ENCODE measurements around the gene TRDN. TPM values are rescaled to one million over a fixed set of nuclear protein-coding genes. Genes with fewer than 3 reads are reported as not detected.

The TRDN gene
- total and polyA plus RNA-seq, 2 donors from 2014 or later, result 0.19 TPM; not detected in 1

DNA sequence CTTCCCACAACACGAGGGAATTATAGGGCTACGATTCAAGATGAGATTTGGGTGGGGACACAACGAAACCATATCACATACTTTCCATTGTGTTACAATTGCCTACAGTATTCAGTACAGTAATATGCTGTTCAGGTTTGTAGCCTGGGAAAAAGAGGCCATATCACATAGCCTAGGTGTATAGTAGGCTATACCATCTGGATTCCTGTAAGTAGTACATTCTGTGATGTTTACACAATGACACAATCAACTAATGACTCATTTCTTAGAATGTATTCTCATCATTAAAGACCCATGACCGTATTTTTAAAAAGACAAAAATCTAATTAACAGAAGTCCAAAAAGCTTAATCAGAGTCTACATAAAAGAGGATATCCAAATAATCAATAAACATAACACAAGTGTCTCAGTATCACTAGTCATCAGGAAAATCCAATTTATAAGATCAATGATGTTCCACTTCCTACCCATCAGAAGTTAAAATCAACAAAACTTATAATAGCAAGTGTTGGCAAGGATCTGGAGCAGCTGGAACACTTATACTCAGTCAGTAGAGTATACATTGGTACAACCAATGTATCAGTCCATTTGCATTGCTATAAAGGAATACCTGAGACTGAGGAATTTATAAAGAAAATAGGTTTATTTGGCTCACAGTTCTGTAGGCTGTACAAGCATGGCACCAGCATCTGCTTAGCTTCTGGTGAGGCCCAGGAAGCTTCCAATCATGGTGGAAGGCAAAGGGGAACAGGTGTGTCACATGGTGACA, 424.8 kb downstream of the TRDN start:
- intact Hi-C loops (cut with DNase I), result no loop called here
- no peaks in the 10 kb centered on the region for H3K9me3 ChIP-seq (ENCODE audit: control insufficient read depth in 2 of 3, insufficient read depth in 1 of 3, low read length in 3 of 3)
- no peak overlapping the region for H3K27ac ChIP-seq (ENCODE audit: low read depth in 2 of 2, low read length in 2 of 2)
- FAIRE-seq (no peak), DNase-seq (no peak)
- no peaks in the 10 kb centered on the region for H3K27me3 ChIP-seq (ENCODE audit: control insufficient read depth, insufficient read depth, low read length)
- H3K9ac ChIP-seq (ENCODE audit: low read length in 3 of 3), result no peak overlapping the region
- no peaks in the 10 kb centered on the region for H3K36me3 ChIP-seq (ENCODE audit: control insufficient read depth in 2 of 3, insufficient read depth in 3 of 3, low read length in 3 of 3)
- TF ChIP-seq, protein P1, sequence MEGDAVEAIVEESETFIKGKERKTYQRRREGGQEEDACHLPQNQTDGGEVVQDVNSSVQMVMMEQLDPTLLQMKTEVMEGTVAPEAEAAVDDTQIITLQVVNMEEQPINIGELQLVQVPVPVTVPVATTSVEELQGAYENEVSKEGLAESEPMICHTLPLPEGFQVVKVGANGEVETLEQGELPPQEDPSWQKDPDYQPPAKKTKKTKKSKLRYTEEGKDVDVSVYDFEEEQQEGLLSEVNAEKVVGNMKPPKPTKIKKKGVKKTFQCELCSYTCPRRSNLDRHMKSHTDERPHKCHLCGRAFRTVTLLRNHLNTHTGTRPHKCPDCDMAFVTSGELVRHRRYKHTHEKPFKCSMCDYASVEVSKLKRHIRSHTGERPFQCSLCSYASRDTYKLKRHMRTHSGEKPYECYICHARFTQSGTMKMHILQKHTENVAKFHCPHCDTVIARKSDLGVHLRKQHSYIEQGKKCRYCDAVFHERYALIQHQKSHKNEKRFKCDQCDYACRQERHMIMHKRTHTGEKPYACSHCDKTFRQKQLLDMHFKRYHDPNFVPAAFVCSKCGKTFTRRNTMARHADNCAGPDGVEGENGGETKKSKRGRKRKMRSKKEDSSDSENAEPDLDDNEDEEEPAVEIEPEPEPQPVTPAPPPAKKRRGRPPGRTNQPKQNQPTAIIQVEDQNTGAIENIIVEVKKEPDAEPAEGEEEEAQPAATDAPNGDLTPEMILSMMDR (IDR thresholded peaks at IDR 0.05; ENCODE audit: borderline replicate concordance, extremely low read depth, insufficient read depth), result no peak
- no peaks in the 10 kb centered on the region for H3K4me1 ChIP-seq (ENCODE audit: control insufficient read depth in 2 of 3, insufficient read depth in 2 of 3, low read depth in 1 of 3, low read length in 3 of 3)
- no peak overlapping the region for H3K4me3 ChIP-seq (ENCODE audit: low read length in 3 of 3)

DNA sequence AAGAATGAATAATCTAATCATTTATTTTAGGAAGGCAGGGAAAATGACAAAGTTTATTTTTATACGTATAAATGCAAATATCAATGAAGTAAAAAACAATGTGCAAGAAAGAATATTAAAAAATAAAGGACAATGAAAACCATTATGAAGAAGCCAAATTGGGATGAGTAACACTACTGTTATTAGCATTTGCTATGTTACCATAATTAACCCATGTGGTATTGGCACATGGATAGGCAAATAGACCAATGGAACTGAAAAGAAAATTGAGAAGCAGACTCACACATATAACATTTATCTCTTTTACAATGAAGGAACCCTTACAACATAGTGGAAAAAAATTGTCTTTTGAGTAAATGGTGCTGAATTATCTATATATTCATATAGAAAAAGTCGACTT, 426.1 kb downstream of the TRDN start:
- H3K9ac ChIP-seq (ENCODE audit: low read length in 3 of 3), result no peak overlapping the region
- H3K27me3 ChIP-seq (ENCODE audit: control insufficient read depth, insufficient read depth, low read length), result no peaks in the 10 kb centered on the region
- DNase-seq, result no peak
- H3K9me3 ChIP-seq (ENCODE audit: control insufficient read depth in 2 of 3, insufficient read depth in 1 of 3, low read length in 3 of 3), result no peaks in the 10 kb centered on the region
- no peak overlapping the region for H3K4me3 ChIP-seq (ENCODE audit: low read length in 3 of 3)
- TF ChIP-seq, protein P1 (IDR thresholded peaks at IDR 0.05; ENCODE audit: borderline replicate concordance, extremely low read depth, insufficient read depth), result no peak
- intact Hi-C loops (cut with DNase I), result no loop called here
- no peaks in the 10 kb centered on the region for H3K36me3 ChIP-seq (ENCODE audit: control insufficient read depth in 2 of 3, insufficient read depth in 3 of 3, low read length in 3 of 3)
- no peak for FAIRE-seq
- H3K27ac ChIP-seq (ENCODE audit: low read depth in 2 of 2, low read length in 2 of 2), result no peak overlapping the region
- no peaks in the 10 kb centered on the region for H3K4me1 ChIP-seq (ENCODE audit: control insufficient read depth in 2 of 3, insufficient read depth in 2 of 3, low read depth in 1 of 3, low read length in 3 of 3)

DNA sequence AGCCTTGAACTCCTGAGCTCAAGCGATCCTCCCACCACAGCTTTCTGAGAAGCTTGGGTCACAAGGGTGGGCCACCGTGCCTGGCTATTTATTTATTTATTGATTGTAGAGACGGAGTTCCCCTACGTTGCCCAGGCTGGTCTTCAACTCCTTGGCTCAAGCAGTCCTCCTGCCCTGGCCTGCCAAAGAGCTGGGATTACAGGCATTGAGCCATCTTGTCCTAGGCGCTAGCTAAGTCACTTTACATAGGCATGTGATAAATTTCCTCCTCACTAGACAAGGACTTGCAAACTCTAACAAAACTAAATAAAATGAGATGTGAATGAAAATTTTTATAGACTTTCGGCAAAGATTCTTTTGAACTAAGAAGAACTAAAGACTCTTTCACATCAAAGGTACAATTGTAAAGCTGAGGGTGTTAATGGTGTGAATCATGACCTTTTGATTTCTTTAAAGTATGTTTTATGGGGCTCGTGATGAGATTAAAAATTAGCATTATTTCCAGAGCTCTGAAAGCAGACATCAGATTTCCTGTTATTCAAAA, 428.7 kb downstream of the TRDN start:
- TF ChIP-seq, protein P1 (IDR thresholded peaks at IDR 0.05; ENCODE audit: borderline replicate concordance, extremely low read depth, insufficient read depth), result no peak

More for the DNA sequence above, 428.7 kb downstream of the TRDN start:
- no peaks in the 10 kb centered on the region for H3K36me3 ChIP-seq (ENCODE audit: control insufficient read depth in 2 of 3, insufficient read depth in 3 of 3, low read length in 3 of 3)
- no peaks in the 10 kb centered on the region for H3K4me1 ChIP-seq (ENCODE audit: control insufficient read depth in 2 of 3, insufficient read depth in 2 of 3, low read depth in 1 of 3, low read length in 3 of 3)
- no peak overlapping the region for H3K27ac ChIP-seq (ENCODE audit: low read depth in 2 of 2, low read length in 2 of 2)
- no peak overlapping the region for H3K4me3 ChIP-seq (ENCODE audit: low read length in 3 of 3)
- H3K9me3 ChIP-seq (ENCODE audit: control insufficient read depth in 2 of 3, insufficient read depth in 1 of 3, low read length in 3 of 3), result no peaks in the 10 kb centered on the region
- H3K27me3 ChIP-seq (ENCODE audit: control insufficient read depth, insufficient read depth, low read length), result no peaks in the 10 kb centered on the region
- DNase-seq (no peak), FAIRE-seq (no peak)
- intact Hi-C loops (cut with DNase I), result no loop called here
- no peak overlapping the region for H3K9ac ChIP-seq (ENCODE audit: low read length in 3 of 3)
